Spinal cord (tissue), 10 donors: ENCODE measurements around the gene ADCK2. TPM values are rescaled to one million over a fixed set of nuclear protein-coding genes. Genes with fewer than 3 reads are reported as not detected.
"Not testable (repeated sequence)": the region's sequence is repeated elsewhere in the genome, so short reads cannot be mapped to it uniquely, and the experiment has no call there.

Experiments
- DNase-seq, 6 donors: peaks; one replicate each; pipeline versions ENCODE4 v3.0.0 to v3.0.0-alpha.2; 2013 to 2015; ENCODE audit warnings: low spot score in 6 of 6, low read depth in 4 of 6
- H3K27ac ChIP-seq: one replicate; pipeline ENCODE4 v1.5.1; 2013; ENCODE audit warnings: low read depth, low read length, control low read depth
- H3K27me3 ChIP-seq: one replicate; pipeline ENCODE4 v1.6.1; 2013; ENCODE audit warnings: low read length; ENCODE audit not compliant: control insufficient read depth, insufficient read depth
- H3K36me3 ChIP-seq: one replicate; pipeline ENCODE4 v1.6.1; 2013; ENCODE audit warnings: low read length; ENCODE audit not compliant: control insufficient read depth, insufficient read depth
- H3K4me1 ChIP-seq: one replicate; pipeline ENCODE4 v1.6.1; 2013; ENCODE audit warnings: low read length; ENCODE audit not compliant: control insufficient read depth, insufficient read depth
- H3K4me3 ChIP-seq: one replicate; pipeline ENCODE4 v1.5.1; 2013; ENCODE audit warnings: low read depth, low read length, control low read depth
- H3K9me3 ChIP-seq: one replicate; pipeline ENCODE4 v1.6.1; 2013; ENCODE audit warnings: low read length; ENCODE audit not compliant: control insufficient read depth, insufficient read depth
- WGBS: methylation state at CpG from one replicate; pipeline ENCODE4 v1.1.5; 2013; ENCODE audit warnings: missing lambda C conversion rate; ENCODE audit not compliant: insufficient coverage; 5-methylcytosine and 5-hydroxymethylcytosine counted together
- polyA plus RNA-seq, 2 donors: library from polyadenylated mRNA; unstranded; fragments of 120-200 nt; gene quantifications; one replicate each; pipeline ENCODE4 v1.2.1, GENCODE V29; 2013; ENCODE audit not compliant: insufficient read length in 2 of 2
- total RNA-seq, 2 donors: library from RNA; depleted of rRNA in 1 of 2; stranded (reverse); fragments of 120-200 nt in 1 of 2; fragments of >200 nt in 1 of 2; gene quantifications; one replicate each; pipeline versions ENCODE4 v1.2.3 to v1.2.4, GENCODE V29; 2013 to 2014
- donor health status: healthy.

Gene ADCK2
- total and polyA plus RNA-seq, 4 donors, result 23.5 to 40.6 (median 33.8) TPM

GRCh38 chr7:140671966-140672365 lies 779 bp upstream of the ADCK2 start:
- WGBS, result 78% methylated on average over 13 of the region's 15 CpGs
- Histone ChIP-seq H3K27ac (no peak overlapping the region), H3K36me3 (no peaks in the 10 kb centered on the region), H3K4me1 (peaks cover 29% of the 10 kb centered on the region), H3K9me3 (no peaks in the 10 kb centered on the region), H3K27me3 (no peaks in the 10 kb centered on the region), H3K4me3 (no peak overlapping the region)
- no peak for DNase-seq

- H3K4me3 ChIP-seq, result peak overlapping the region; percentile 64
- peak in 2 of 6 donors; percentile 72 to 78 for DNase-seq
- H3K9me3 ChIP-seq, result no peaks in the 10 kb centered on the region
- H3K27ac ChIP-seq, result peak overlapping the region; percentile 61
- peaks cover 4% of the 10 kb centered on the region for H3K36me3 ChIP-seq
- WGBS, result under 1% methylated on average over 72 of the region's 72 CpGs
- no peaks in the 10 kb centered on the region for H3K27me3 ChIP-seq
- H3K4me1 ChIP-seq, result peaks cover 29% of the 10 kb centered on the region
Observed at GRCh38 chr7:140673063-140673773, 473 bp downstream of the ADCK2 start.

GRCh38 chr7:140673774-140674155 lies 1.0 kb downstream of the ADCK2 start:
- Histone ChIP-seq H3K4me3 (peak overlapping the region; percentile 64), H3K27ac (no peak overlapping the region), H3K36me3 (peaks cover 10% of the 10 kb centered on the region), H3K27me3 (no peaks in the 10 kb centered on the region), H3K9me3 (no peaks in the 10 kb centered on the region), H3K4me1 (peaks cover 29% of the 10 kb centered on the region)
- WGBS, result 48% methylated on average over 18 of the region's 18 CpGs
- DNase-seq, result no peak

GRCh38 chr7:140674356-140674800 lies 1.6 kb downstream of the ADCK2 start:
- Histone ChIP-seq H3K36me3 (peaks cover 16% of the 10 kb centered on the region), H3K4me3 (peak overlapping the region; percentile 64), H3K4me1 (peaks cover 29% of the 10 kb centered on the region), H3K27ac (no peak overlapping the region), H3K9me3 (no peaks in the 10 kb centered on the region), H3K27me3 (no peaks in the 10 kb centered on the region)
- no peak for DNase-seq
- WGBS, result 84% methylated on average over 5 of the region's 5 CpGs

GRCh38 chr7:140674899-140675701 lies 2.4 kb downstream of the ADCK2 start:
- Histone ChIP-seq H3K36me3 (peaks cover 20% of the 10 kb centered on the region), H3K4me1 (peaks cover 29% of the 10 kb centered on the region), H3K9me3 (no peaks in the 10 kb centered on the region), H3K27ac (peak overlapping the region; percentile 40), H3K27me3 (no peaks in the 10 kb centered on the region), H3K4me3 (no peak overlapping the region)
- DNase-seq, result peak in 2 of 6 donors; percentile 57 to 67
- WGBS, result 61% methylated on average over 7 of the region's 8 CpGs

GRCh38 chr7:140675726-140676125 lies 3.0 kb downstream of the ADCK2 start:
- 80% methylated on average over 1 of the region's 4 CpGs for WGBS
- no peak overlapping the region for H3K27ac ChIP-seq
- no peaks in the 10 kb centered on the region for H3K9me3 ChIP-seq
- no peak overlapping the region for H3K4me3 ChIP-seq
- no peaks in the 10 kb centered on the region for H3K27me3 ChIP-seq
- peaks cover 24% of the 10 kb centered on the region for H3K36me3 ChIP-seq
- DNase-seq, result no peak
- peaks cover 29% of the 10 kb centered on the region for H3K4me1 ChIP-seq

- H3K9me3 ChIP-seq, result no peaks in the 10 kb centered on the region
- peaks cover 29% of the 10 kb centered on the region for H3K36me3 ChIP-seq
- H3K27ac ChIP-seq, result no peak overlapping the region
- WGBS, result 100% methylated on average over 1 of the region's 3 CpGs
- no peak for DNase-seq
- no peak overlapping the region for H3K4me3 ChIP-seq
- H3K4me1 ChIP-seq, result peaks cover 29% of the 10 kb centered on the region
- no peaks in the 10 kb centered on the region for H3K27me3 ChIP-seq
Observed at GRCh38 chr7:140676306-140676705, 3.6 kb downstream of the ADCK2 start.

GRCh38 chr7:140676956-140677355 lies 4.2 kb downstream of the ADCK2 start:
- peaks cover 34% of the 10 kb centered on the region for H3K36me3 ChIP-seq
- not testable (repeated sequence) for H3K27ac ChIP-seq, H3K27me3 ChIP-seq, H3K9me3 ChIP-seq, DNase-seq, H3K4me3 ChIP-seq
- peaks cover 26% of the 10 kb centered on the region for H3K4me1 ChIP-seq
- 88% methylated on average over 8 of the region's 11 CpGs for WGBS

- H3K27me3 ChIP-seq, result no peaks in the 10 kb centered on the region
- no peak overlapping the region for H3K27ac ChIP-seq
- no peaks in the 10 kb centered on the region for H3K9me3 ChIP-seq
- 95% methylated on average over 2 of the region's 3 CpGs for WGBS
- peaks cover 24% of the 10 kb centered on the region for H3K4me1 ChIP-seq
- peaks cover 34% of the 10 kb centered on the region for H3K36me3 ChIP-seq
- no peak for DNase-seq
- no peak overlapping the region for H3K4me3 ChIP-seq
Observed at GRCh38 chr7:140677496-140677895, 4.8 kb downstream of the ADCK2 start.
